COLO668 (cell line): ENCODE measurements around the gene GTSF1L.
"Not testable (repeated sequence)": the region's sequence is repeated elsewhere in the genome, so short reads cannot be mapped to it uniquely, and the experiment has no call there.

Source experiments
- DNase-seq: peaks from one replicate; lab custom pipeline; 2025; ENCODE audit not compliant: unreplicated experiment; lab: John Stamatoyannopoulos, UW

GTSF1L gene

DNA sequence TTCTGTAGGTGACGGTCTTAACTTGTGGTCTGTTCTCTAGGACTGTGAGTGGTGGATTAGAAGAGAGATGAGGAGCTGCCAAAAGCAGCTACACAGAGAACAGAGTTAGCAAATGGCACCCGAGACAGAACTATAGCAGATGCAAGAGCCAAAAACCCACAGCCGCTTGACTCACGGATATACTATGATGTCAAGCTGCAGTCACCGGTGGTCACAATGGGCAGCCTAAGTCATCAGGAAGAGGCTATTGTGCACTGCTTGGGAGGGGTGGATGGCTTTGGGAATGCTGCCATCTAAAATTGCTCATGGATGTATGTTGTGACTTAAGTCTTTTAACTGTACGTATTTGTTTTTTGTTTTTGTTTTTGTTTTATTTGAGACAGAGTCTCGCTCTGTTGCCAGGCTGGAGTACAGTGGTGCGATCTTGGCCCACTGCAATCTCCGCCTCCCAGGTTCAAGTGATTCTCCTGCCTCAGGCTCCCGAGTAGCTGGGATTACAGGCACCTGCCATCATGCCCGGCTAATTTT, at the start of gene GTSF1L:
Gene GTSF1L (minus strand): TSS at position 192 of the 528 bp plus-strand sequence. CDS start 308 bp downstream, outside the sequence.
- DNase-seq: no peak

- no peak for DNase-seq
These were observed 48.0 kb upstream of the GTSF1L start for GRCh38 chr20:43774754-43775153.

DNA sequence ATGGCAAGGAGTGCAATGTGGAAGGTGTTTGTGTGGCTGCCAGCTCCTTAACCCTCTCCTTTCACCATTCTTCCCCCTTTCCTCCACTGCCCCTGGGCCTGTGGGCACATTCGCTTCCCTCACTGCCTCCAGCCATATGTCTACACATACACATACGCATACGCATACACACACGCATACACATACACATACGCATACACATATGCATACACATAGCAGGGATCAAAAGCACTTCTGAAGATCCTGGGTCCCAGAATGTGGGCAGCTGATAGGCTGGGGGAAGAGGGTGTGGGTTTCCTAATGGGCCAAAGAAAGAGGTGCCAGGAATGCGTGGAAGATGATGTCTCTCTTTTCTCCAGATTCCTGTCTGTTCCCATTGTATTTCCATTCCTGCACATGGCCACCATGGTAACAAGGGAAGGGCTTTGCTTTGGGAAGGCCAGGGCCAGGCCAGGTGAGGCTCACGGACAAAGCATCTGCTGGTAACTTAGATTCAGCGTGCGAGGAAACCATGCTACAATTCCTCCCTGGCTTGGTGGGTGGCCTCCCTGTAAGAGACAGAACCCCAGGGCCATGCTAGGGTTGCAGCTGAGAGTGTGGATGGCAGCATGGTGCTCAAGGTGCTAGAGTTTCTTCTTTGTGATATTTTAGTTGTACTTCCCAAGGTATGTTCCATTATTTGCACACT, 44.8 kb upstream of the GTSF1L start:
- DNase-seq: no peak

GRCh38 chr20:43770342-43770741, 43.5 kb upstream of the GTSF1L start:
- no peak for DNase-seq

- DNase-seq: no peak
These were observed 41.1 kb upstream of the GTSF1L start for GRCh38 chr20:43767686-43768474.

GRCh38 chr20:43766917-43767316, 40.1 kb upstream of the GTSF1L start:
- no peak for DNase-seq

DNA sequence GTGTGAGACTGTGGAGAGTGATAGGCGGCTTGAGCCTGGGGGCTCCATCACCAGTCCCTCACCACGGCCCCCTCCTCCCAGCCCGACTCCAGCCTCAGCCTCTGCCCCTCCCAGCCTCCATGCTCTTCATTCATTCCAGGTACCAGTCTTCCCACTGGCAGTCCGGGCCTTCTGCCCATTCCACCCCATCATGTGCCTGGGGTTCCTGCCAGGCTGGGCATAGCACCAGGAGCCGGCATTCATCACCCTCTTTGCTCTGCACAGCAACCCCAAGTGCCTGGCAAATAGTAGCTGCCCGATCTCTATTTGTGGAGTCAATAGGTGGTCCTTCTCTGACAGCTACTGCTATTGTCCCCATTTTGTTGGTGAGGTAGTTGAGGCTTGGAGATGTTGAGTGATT, 39.6 kb upstream of the GTSF1L start:
- DNase-seq: no peak

- DNase-seq: no peak
These were observed 39.1 kb upstream of the GTSF1L start for GRCh38 chr20:43765916-43766315.

DNA sequence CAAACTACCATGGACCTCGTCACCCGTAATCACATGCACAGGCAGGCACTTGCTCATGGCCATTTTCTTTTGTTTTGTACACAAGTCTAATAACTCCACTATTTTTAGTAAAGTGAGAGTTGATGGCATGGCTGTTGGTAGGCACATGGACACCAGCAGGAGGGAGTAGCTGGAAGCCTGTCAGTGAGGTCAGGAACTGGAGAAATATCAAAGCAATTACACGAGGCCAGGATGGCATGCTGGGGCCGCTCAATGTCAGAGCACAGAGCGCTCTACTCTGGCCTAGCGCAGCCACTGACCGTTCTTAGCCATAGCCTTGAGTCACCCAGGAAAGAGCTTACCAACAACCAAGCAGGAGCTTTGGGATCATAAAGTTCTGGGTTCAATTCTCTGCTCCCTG, 36.1 kb upstream of the GTSF1L start:
- no peak for DNase-seq

DNA sequence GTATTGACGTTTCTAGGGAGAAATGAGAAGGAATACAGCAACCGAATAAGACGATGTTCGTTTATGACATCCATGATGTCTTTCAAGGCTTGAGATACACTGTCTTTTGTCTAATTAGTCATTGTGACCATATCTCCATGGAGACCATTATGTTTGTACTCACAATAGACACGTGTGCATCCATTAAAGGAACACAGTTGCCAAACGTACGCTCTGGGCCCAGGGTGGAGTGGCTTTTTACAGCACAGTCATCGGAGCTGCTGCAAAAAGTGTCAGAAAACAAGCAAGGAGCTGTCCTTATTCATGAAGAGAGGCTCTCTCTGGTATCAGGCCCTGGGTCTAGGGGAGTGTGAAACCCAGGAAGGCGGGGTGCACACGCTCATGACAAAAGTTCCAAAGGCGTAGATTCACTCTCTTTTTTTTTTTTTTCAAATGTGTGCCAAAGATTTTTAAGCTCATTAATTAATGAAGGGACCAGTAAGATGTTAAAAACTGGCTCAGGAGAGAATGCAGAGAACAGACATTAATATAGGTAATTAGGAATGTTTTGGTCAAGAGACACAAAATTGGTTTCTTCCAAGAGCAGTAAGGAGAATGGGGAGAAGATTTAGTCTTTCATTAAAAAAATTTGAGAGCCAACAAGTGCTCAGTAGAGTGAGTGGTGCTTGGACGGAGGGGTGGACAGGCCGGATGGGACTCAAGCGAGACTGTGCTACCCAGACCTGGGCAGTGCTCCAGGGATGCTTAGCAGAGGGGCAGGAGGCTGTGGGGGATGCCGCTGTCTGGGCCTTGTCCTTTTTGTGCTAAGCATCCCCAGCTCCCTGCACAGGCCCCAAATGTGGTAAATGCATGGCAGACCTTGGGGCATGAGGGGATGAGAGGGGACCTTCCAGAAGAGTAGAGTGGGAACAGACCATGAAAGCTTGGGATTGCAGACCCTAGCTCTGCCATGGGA, 34.9 kb upstream of the GTSF1L start:
- peak; percentile 11 for DNase-seq

GRCh38 chr20:43757888-43758287, 31.1 kb upstream of the GTSF1L start:
- DNase-seq: not testable (repeated sequence)

GRCh38 chr20:43755851-43756250, 29.0 kb upstream of the GTSF1L start:
- DNase-seq: no peak

DNA sequence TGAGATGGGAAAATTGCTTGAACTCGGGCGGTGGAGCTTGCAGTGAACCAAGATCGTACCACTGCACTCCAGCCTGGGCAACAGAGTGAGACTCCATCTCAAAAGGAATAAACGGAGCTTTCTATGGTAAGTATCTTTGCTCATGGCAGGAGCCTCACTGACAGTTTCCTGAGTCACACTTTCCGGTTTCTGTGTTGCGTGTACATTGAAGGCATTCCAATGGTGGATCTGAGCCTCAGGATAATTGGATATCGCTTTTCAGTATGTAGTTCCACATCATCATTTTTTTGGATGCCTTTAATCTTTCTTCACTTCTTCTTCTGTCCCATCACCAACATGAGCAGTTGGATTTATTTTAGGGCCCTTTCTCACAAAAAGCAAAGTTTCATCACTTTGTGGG, 28.6 kb upstream of the GTSF1L start:
- DNase-seq: no peak

DNA sequence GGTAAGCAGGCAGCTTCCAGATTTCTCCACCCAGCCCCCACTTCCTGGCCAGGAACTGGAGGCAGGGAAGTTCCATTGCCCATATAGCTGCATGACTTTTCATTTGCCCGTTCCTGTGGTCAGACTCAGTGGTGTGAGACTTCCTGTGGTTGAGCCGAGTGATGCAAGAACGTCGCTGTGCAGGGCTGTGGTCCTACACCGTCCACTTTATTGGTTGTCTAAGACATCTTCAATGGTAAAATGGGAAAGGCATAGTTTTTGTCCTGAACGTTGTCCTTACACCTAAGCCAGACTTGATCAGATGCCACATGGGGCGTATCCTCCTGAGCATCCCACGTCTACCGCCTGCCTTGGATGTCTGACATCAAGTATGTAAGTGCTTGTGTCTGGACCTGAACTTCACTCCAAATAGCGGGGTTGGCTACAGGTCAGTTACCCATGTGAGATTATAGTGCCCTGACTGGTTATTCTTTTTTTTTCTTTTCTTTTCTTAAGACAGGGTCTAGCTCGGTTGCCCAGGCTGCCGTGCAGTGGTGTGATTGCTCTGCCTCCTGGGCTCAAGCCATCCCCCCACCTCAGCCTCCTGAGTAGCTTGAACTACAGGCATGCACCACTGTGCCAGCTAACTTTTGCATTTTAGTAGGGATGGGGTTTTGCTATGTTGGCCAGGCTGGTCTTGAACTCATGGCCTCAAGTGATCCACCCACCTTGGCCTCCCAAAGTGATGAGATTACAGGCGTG, 25.9 kb upstream of the GTSF1L start:
- DNase-seq: no peak

DNA sequence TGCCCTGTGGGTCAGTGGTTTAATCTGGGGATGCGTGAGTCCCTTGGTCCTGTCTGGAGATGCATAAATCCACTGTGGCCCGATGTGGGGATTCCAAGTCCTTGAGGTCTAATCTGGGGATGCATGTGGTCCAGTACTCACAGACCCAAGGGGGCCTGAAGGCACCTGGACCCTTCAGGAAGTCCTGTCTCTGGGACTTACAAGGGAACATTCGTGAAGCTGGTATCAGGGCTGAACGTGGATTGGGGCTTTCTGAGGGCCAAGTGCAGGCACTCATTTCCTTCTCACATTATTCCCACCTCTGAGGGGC, 25.2 kb upstream of the GTSF1L start:
- DNase-seq: no peak

- DNase-seq: no peak
These were observed 24.6 kb upstream of the GTSF1L start for GRCh38 chr20:43751167-43752050.

DNA sequence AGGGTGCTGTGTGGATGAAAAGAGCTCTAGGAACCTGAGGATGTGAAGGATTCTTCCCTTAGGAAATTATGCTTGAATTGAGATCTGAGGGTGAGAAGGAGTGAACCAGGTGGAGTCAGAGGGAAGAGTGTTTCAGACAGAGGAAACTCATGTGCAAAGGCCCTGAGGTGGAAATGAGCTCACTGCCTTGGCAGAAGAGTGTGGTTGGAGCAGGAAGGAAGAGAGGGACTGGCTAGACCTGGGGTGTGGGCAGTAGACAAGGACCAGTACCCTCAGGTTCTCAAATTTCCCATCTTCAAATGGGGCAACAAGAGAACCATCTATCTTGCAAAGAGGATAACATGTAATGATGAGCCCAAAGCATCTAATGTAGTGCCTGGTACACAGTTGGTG, 24.0 kb upstream of the GTSF1L start:
- DNase-seq: no peak

GRCh38 chr20:43749734-43750294, 23.0 kb upstream of the GTSF1L start:
- DNase-seq: peak; percentile 74

DNA sequence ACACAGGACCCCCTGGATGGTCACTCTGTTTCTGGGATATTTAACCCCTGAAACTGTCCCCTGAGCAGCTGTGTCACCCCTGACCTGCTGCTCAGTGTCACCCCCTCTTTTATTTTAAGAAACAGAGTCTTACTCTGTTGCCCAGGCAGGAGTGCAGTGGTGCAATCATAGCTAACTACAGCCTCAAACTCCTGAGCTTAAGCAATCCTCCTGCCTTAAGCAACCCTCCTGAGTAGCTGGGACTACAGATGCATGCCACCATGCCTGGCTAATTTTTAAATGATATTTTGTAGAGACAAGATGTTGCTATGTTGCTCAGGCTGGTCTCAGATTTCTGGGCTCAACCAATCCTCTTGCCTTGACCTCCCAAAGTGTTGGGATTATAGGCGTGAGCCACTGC, 21.5 kb upstream of the GTSF1L start:
- no peak for DNase-seq
